Naive B cell (primary cell): ENCODE measurements around the gene MTTP. TPM values are rescaled to one million over a fixed set of nuclear protein-coding genes. Genes with fewer than 3 reads are reported as not detected.

Experiments used
- ATAC-seq, 2 donors: fragments of 150-1000 bp; cut with Tn5 transposase; 2 replicates each; pipeline ENCODE4 v1.10.0; 2021; ENCODE audit warnings: low read depth in 2 of 2, mild to moderate bottlenecking in 2 of 2, moderate library complexity in 2 of 2
- DNase-seq: peaks from one replicate; pipeline ENCODE4 v3.0.0; 2022
- H3K27ac Mint-ChIP-seq, 6 donors: one replicate each; pipeline ENCODE4 v1.8.0; 2020 to 2022; ENCODE audit warnings: mild to moderate bottlenecking in 6 of 6, mixed read lengths in 6 of 6, moderate library complexity in 5 of 6, inconsistent platforms in 2 of 6
- H3K27me3 Mint-ChIP-seq, 3 donors: one replicate each; pipeline ENCODE4 v1.8.0; 2021 to 2022; ENCODE audit warnings: mixed read lengths in 3 of 3, mild to moderate bottlenecking in 1 of 3
- H3K36me3 Mint-ChIP-seq, 2 donors: one replicate each; pipeline ENCODE4 v1.8.0; 2020 to 2022; ENCODE audit warnings: mixed read lengths in 2 of 2, inconsistent platforms in 1 of 2, mild to moderate bottlenecking in 1 of 2
- H3K4me1 Mint-ChIP-seq, 3 donors: one replicate each; pipeline ENCODE4 v1.8.0; 2020 to 2022; ENCODE audit warnings: mixed read lengths in 3 of 3, inconsistent platforms in 1 of 3, mild to moderate bottlenecking in 1 of 3, moderate library complexity in 1 of 3
- H3K4me3 Mint-ChIP-seq, 8 donors: one replicate each; pipeline ENCODE4 v1.8.0; 2020 to 2022; ENCODE audit warnings: mild to moderate bottlenecking in 8 of 8, mixed read lengths in 8 of 8, moderate library complexity in 8 of 8, inconsistent platforms in 2 of 8
- H3K9me3 Mint-ChIP-seq, 7 donors: one replicate each; pipeline ENCODE4 v1.8.0; 2020 to 2022; ENCODE audit warnings: mixed read lengths in 7 of 7, mild to moderate bottlenecking in 5 of 7, inconsistent platforms in 2 of 7, moderate library complexity in 1 of 7
- polyA plus RNA-seq, 6 donors: library from polyadenylated mRNA; unstranded; fragments of 300-500 nt; fragmentation: Illumina TruSeq; gene quantifications; one replicate each; pipeline ENCODE4 v1.2.3, GENCODE V29; 2021; ENCODE audit warnings: low read depth in 6 of 6

Gene MTTP
- polyA plus RNA-seq, 6 donors from 2014 or later: not detected

DNA sequence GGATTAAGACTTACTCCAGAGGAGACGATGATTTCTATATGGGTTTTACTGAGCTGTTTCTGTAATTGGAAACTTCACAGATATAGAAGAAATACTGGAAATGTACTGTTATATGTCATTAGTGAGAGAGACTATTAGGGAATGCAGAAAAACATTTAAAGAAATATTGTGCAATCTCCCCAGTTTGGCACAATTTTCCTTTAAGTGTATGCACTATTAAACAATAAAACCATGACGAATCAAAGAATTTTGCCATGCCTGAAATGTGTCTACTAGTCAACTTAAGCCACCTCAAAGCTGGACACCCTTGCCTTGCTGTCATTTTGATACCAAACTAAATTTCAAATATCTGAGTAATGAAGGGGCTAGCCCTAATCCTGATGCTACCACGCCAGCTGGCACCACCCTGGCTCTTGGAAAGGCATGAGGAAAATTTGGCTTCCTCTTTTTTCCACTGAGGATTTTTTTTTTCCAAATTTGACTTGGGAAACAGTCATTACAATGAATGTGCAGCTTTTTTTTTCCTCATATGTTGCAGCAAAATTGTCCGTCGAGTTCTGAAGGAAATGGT, 36.1 kb downstream of the MTTP start:
- Mint-ChIP-seq H3K4me3 (no peak overlapping the region), H3K27me3 (peaks cover 13 to 23% (median 15%) of the 10 kb centered on the region in 3 donors), H3K4me1 (no peaks in the 10 kb centered on the region), H3K36me3 (no peaks in the 10 kb centered on the region), H3K9me3 (peaks cover 0 to 7% (median 0%) of the 10 kb centered on the region in 7 donors), H3K27ac (no peak overlapping the region)
- no peak for DNase-seq
- ATAC-seq: no peak

- H3K36me3 Mint-ChIP-seq: no peaks in the 10 kb centered on the region
- DNase-seq (no peak), ATAC-seq (no peak)
- peaks cover 0 to 7% (median 0%) of the 10 kb centered on the region in 7 donors for H3K9me3 Mint-ChIP-seq
- H3K4me1 Mint-ChIP-seq: no peaks in the 10 kb centered on the region
- H3K4me3 Mint-ChIP-seq: no peak overlapping the region
- H3K27me3 Mint-ChIP-seq: peaks cover 13 to 23% (median 20%) of the 10 kb centered on the region in 3 donors
- no peak overlapping the region for H3K27ac Mint-ChIP-seq
These were observed 37.7 kb downstream of the MTTP start for GRCh38 chr4:99612281-99612680.

GRCh38 chr4:99612704-99613103, 38.1 kb downstream of the MTTP start:
- no peak for ATAC-seq
- no peaks in the 10 kb centered on the region for H3K36me3 Mint-ChIP-seq
- H3K4me1 Mint-ChIP-seq: no peaks in the 10 kb centered on the region
- peaks cover 0 to 3% (median 0%) of the 10 kb centered on the region in 7 donors for H3K9me3 Mint-ChIP-seq
- no peak for DNase-seq
- H3K27me3 Mint-ChIP-seq: peaks cover 9 to 24% (median 19%) of the 10 kb centered on the region in 3 donors
- H3K27ac Mint-ChIP-seq: no peak overlapping the region
- no peak overlapping the region for H3K4me3 Mint-ChIP-seq

GRCh38 chr4:99614491-99614890, 39.9 kb downstream of the MTTP start:
- Mint-ChIP-seq H3K27ac (no peak overlapping the region), H3K9me3 (no peaks in the 10 kb centered on the region), H3K4me3 (no peak overlapping the region), H3K36me3 (no peaks in the 10 kb centered on the region), H3K4me1 (no peaks in the 10 kb centered on the region), H3K27me3 (peaks cover 4 to 22% (median 15%) of the 10 kb centered on the region in 3 donors)
- DNase-seq (no peak), ATAC-seq (no peak)

- H3K4me3 Mint-ChIP-seq: no peak overlapping the region
- H3K9me3 Mint-ChIP-seq: no peaks in the 10 kb centered on the region
- H3K27ac Mint-ChIP-seq: no peak overlapping the region
- H3K4me1 Mint-ChIP-seq: no peaks in the 10 kb centered on the region
- no peak for ATAC-seq
- peaks cover 0 to 19% (median 12%) of the 10 kb centered on the region in 3 donors for H3K27me3 Mint-ChIP-seq
- no peaks in the 10 kb centered on the region for H3K36me3 Mint-ChIP-seq
- no peak for DNase-seq
These were observed 40.7 kb downstream of the MTTP start for GRCh38 chr4:99615170-99615820.

GRCh38 chr4:99617374-99617773, 42.8 kb downstream of the MTTP start:
- H3K36me3 Mint-ChIP-seq: no peaks in the 10 kb centered on the region
- DNase-seq: no peak

GRCh38 chr4:99622341-99622740, 47.7 kb downstream of the MTTP start:
- Mint-ChIP-seq H3K27me3 (peaks cover 0 to 8% (median 5%) of the 10 kb centered on the region in 3 donors), H3K36me3 (no peaks in the 10 kb centered on the region), H3K4me3 (no peak overlapping the region), H3K27ac (no peak overlapping the region), H3K4me1 (no peaks in the 10 kb centered on the region), H3K9me3 (no peaks in the 10 kb centered on the region)
- no peak for ATAC-seq
- DNase-seq: no peak

More at GRCh38 chr4:99617374-99617773, 42.8 kb downstream of the MTTP start:
- peaks cover 0 to 15% (median 6%) of the 10 kb centered on the region in 3 donors for H3K27me3 Mint-ChIP-seq
- H3K4me1 Mint-ChIP-seq: no peaks in the 10 kb centered on the region
- ATAC-seq: no peak
- no peak overlapping the region for H3K4me3 Mint-ChIP-seq
- H3K27ac Mint-ChIP-seq: no peak overlapping the region
- no peaks in the 10 kb centered on the region for H3K9me3 Mint-ChIP-seq

DNA sequence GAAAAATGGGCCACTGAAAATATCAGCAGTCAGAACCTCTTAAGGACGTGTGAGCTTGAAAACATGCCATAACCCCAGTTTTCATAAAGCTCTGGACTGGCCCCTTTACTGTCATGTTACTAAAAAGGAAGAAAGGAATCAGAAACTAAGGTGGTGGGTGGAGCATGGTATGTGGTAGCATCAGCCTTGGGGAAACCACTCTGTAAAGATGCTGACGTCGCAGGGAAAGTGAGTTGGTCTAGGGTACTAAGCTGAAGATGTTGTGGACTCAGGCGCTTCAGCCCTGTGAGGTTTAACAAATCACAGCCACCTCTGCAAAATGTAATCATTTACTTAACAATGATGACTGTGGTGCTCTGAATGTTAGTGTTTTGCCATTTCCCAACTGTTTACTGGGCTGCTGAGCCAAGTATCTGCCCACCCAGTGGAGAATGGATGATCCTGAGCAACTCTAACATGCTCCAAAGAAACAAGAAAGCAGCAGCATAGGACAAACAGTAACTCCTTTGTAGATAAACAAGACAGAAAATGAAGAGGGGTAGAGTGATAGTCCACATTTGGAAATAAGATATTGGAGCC, 49.6 kb downstream of the MTTP start:
- ATAC-seq (no peak), DNase-seq (no peak)
- Mint-ChIP-seq H3K4me3 (no peak overlapping the region), H3K9me3 (no peaks in the 10 kb centered on the region), H3K27me3 (peaks cover 0 to 4% (median 0%) of the 10 kb centered on the region in 3 donors), H3K4me1 (no peaks in the 10 kb centered on the region), H3K27ac (no peak overlapping the region), H3K36me3 (no peaks in the 10 kb centered on the region)

DNA sequence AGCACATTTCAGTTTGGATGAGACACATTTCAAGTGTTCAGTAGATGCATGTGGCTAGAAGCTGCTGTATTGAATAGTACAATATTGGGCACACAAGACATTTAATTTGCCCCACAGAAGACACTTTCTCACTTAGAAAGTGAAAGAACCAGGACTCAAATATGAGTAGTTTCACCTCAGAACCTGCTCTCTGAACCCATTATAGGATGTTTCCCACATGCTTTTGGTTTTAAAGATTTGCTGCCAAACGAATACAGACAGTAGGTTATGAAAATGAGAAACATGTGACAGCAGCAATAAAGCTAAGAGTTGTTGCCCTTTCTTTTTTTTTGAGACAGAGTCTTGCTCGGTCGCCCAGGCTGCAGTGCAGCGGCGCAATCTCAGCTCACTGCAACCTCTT, 50.7 kb downstream of the MTTP start:
- ATAC-seq: no peak
- no peak overlapping the region for H3K4me3 Mint-ChIP-seq
- peaks cover 0 to 4% (median 0%) of the 10 kb centered on the region in 3 donors for H3K27me3 Mint-ChIP-seq
- no peak for DNase-seq
- H3K4me1 Mint-ChIP-seq: no peaks in the 10 kb centered on the region
- no peaks in the 10 kb centered on the region for H3K36me3 Mint-ChIP-seq
- no peaks in the 10 kb centered on the region for H3K9me3 Mint-ChIP-seq
- H3K27ac Mint-ChIP-seq: no peak overlapping the region

DNA sequence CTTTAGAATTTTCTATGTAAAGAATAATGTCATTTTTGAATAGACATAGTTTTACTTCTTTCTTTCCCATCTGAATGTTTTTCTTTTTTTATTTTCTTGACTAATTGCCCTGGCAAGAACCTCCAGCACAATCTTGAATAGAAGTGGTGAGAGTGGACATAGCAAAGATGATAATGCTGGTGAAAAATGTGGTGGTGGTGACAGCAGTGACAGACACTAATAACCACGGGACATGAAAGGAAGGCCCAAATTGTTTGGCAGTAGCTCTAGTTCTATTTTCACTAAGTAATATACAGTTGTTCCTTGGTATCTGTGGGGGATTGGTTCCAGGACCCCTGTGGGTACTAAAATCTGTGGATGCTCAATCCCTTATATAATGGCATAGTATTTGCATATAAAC, 53.4 kb downstream of the MTTP start:
- Mint-ChIP-seq H3K36me3 (no peaks in the 10 kb centered on the region), H3K9me3 (no peaks in the 10 kb centered on the region), H3K27me3 (peaks cover 7 to 13% (median 12%) of the 10 kb centered on the region in 3 donors), H3K4me3 (no peak overlapping the region), H3K27ac (no peak overlapping the region), H3K4me1 (no peaks in the 10 kb centered on the region)
- DNase-seq: no peak
- ATAC-seq: no peak

GRCh38 chr4:99629962-99630554, 55.4 kb downstream of the MTTP start:
- Mint-ChIP-seq H3K4me3 (no peak overlapping the region), H3K9me3 (no peaks in the 10 kb centered on the region), H3K36me3 (no peaks in the 10 kb centered on the region), H3K4me1 (no peaks in the 10 kb centered on the region), H3K27ac (no peak overlapping the region), H3K27me3 (peaks cover 7 to 22% (median 15%) of the 10 kb centered on the region in 3 donors)
- ATAC-seq (no peak), DNase-seq (no peak)

DNA sequence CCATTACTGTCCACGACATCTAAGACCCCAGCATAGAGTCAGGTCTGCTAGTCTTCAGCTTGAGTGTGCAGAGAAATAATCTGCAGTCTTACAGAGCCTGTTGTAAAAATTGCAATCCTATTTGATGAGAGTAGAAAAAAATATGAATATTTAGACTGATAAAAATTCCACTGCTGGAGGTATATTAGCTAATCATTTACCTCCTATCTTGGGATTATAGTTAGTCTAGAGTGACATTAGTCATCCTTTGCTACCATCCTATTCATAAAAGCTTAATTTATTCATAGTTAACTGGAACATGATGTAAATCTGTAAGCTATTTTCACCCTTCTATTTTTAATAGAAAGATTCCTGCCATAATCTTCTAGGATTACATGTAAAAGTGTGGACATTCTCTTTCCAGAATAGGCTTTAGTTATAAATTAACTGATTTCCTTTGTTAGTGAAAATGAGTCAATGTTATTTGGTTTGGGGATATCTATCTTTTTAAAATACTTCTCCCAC, 56.3 kb downstream of the MTTP start:
- ATAC-seq (no peak), DNase-seq (no peak)
- Mint-ChIP-seq H3K4me3 (no peak overlapping the region), H3K4me1 (no peaks in the 10 kb centered on the region), H3K27me3 (peaks cover 7 to 22% (median 20%) of the 10 kb centered on the region in 3 donors), H3K27ac (no peak overlapping the region), H3K9me3 (no peaks in the 10 kb centered on the region), H3K36me3 (no peaks in the 10 kb centered on the region)

- no peak for DNase-seq
- Mint-ChIP-seq H3K27ac (no peak overlapping the region), H3K36me3 (no peaks in the 10 kb centered on the region), H3K4me3 (no peak overlapping the region), H3K27me3 (peaks cover 7 to 22% (median 20%) of the 10 kb centered on the region in 3 donors), H3K4me1 (no peaks in the 10 kb centered on the region), H3K9me3 (no peaks in the 10 kb centered on the region)
- ATAC-seq: no peak
These were observed 59.1 kb downstream of the MTTP start for GRCh38 chr4:99633772-99634171.
